Measurements from ENCODE around the gene AURKB.
"Not testable (repeated sequence)": the region's sequence is repeated elsewhere in the genome, so short reads cannot be mapped to it uniquely, and the experiment has no call there.

Gene AURKB

GRCh38 chr17:8226536-8227237 lies 16.3 kb upstream of the AURKB start:
- intact Hi-C loops (cut with DNase I), result no loop called here

GRCh38 chr17:8225813-8226535 lies 15.6 kb upstream of the AURKB start:
- DNase-seq, result peak in 8 of 10 donors; percentile 26 to 85 (median 50)
- intact Hi-C loops (cut with DNase I), result no loop called here

More at GRCh38 chr17:8226536-8227237, 16.3 kb upstream of the AURKB start:
- peak; percentile 32 to 94 (median 68) for DNase-seq

GRCh38 chr17:8224891-8225812 lies 14.8 kb upstream of the AURKB start:
- intact Hi-C loops (cut with DNase I), result no loop called here
- peak in 3 of 10 donors; percentile 52 to 79 (median 73) for DNase-seq

- intact Hi-C loops (cut with DNase I), result loop anchor here (2.0 kb wide), 2 partner anchors 25 to 105 kb away; partner anchors contain the start of genes ALOXE3, CTC1 and PFAS
- DNase-seq, result peak; percentile 30 to 92 (median 59)
These were observed 13.2 kb upstream of the AURKB start for GRCh38 chr17:8223356-8224126.

- intact Hi-C loops (cut with DNase I), result loop anchor here (1.0 to 2.0 kb wide), 3 partner anchors 26 to 104 kb away; partner anchors contain the start of genes ALOXE3, CTC1 and PFAS
- peak; percentile 88 to 99 (median 93) for DNase-seq
These were observed 12.4 kb upstream of the AURKB start for GRCh38 chr17:8222630-8223355.

- intact Hi-C loops (cut with DNase I), result loop anchor here (1.0 to 2.0 kb wide), 3 partner anchors 26 to 104 kb away; partner anchors contain the start of genes ALOXE3, CTC1 and PFAS
These were observed 11.9 kb upstream of the AURKB start for GRCh38 chr17:8222380-8222629.

GRCh38 chr17:8221663-8222379 lies 11.4 kb upstream of the AURKB start:
- DNase-seq, result peak; percentile 71 to 97 (median 84)
- intact Hi-C loops (cut with DNase I), result loop anchor here (1.0 to 2.0 kb wide), 3 partner anchors 27 to 103 kb away; partner anchors contain the start of genes ALOXE3, CTC1 and PFAS

More at GRCh38 chr17:8222380-8222629, 11.9 kb upstream of the AURKB start:
- no peak for DNase-seq

GRCh38 chr17:8220783-8221662 lies 10.6 kb upstream of the AURKB start:
- intact Hi-C loops (cut with DNase I), result no loop called here
- DNase-seq, result peak; percentile 82 to 98 (median 90)

GRCh38 chr17:8214000-8214399 lies 3.6 kb upstream of the AURKB start:
- intact Hi-C loops (cut with DNase I), result not testable (repeated sequence)

GRCh38 chr17:8212312-8213180 lies 2.2 kb upstream of the AURKB start:
- intact Hi-C loops (cut with DNase I), result no loop called here

More at GRCh38 chr17:8214000-8214399, 3.6 kb upstream of the AURKB start:
- DNase-seq, result peak in 2 of 10 donors; percentile 28 to 52

GRCh38 chr17:8210761-8211458 lies 535 bp upstream of the AURKB start:
- intact Hi-C loops (cut with DNase I), result no loop called here
- DNase-seq, result no peak

More at GRCh38 chr17:8212312-8213180, 2.2 kb upstream of the AURKB start:
- DNase-seq, result peak in 2 of 10 donors; percentile 23 to 58

- intact Hi-C loops (cut with DNase I), result no loop called here
- peak in 1 of 10 donors; percentile 73 for DNase-seq
These were observed 3.8 kb downstream of the AURKB start for GRCh38 chr17:8206536-8206935.

GRCh38 chr17:8204761-8205555 lies 5.4 kb downstream of the AURKB start:
- peak in 2 of 10 donors; percentile 59 to 69 for DNase-seq
- intact Hi-C loops (cut with DNase I), result no loop called here

- DNase-seq, result peak; percentile 69 to 97 (median 91)
- intact Hi-C loops (cut with DNase I), result no loop called here
These were observed 18.1 kb downstream of the AURKB start for GRCh38 chr17:8192070-8192815.
